ENCODE results near the gene SEPTIN8. TPM values are rescaled to one million over a fixed set of nuclear protein-coding genes. Genes with fewer than 3 reads are reported as not detected.

SEPTIN8 gene
- total RNA-seq, 4 donors from 2014 or later: 5.2 to 7.9 (median 6.8) TPM

DNA sequence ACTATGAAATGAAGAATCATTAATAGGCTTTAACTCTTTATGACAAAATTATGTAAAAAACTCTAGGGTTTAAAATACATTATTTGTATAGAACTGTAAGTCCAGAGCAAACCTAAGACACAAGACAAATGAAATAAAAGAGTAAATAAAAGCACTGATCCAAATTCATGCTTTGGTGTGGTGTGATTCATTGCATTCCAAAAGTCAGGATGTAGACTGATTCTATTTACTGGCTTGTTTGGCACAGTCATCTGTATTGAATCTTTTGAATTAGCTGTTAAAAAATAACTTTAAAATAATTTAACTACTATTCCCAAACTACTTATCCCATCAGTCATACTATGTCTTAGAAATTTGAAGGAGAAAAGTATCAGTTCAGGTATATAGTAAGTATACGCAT lies 72.2 kb downstream of the SEPTIN8 start:
- intact Hi-C loops (cut with DNase I; ENCODE audit: low total_unique reads): no loop called here
- Histone ChIP-seq H3K4me1 (no peaks in the 10 kb centered on the region), H3K27ac (no peak overlapping the region), H3K9me3 (no peaks in the 10 kb centered on the region), H3K36me3 (no peaks in the 10 kb centered on the region), H3K4me3 (no peak overlapping the region), H3K27me3 (no peaks in the 10 kb centered on the region)
- no peak for ATAC-seq
- in situ Hi-C loops (cut with MboI; ENCODE audit: low sequenced_read_pairs in 4 of 4): no loop called here
- TF ChIP-seq POLR2A (IDR thresholded peaks at IDR 0.05): no peak
- TF ChIP-seq, protein P1, sequence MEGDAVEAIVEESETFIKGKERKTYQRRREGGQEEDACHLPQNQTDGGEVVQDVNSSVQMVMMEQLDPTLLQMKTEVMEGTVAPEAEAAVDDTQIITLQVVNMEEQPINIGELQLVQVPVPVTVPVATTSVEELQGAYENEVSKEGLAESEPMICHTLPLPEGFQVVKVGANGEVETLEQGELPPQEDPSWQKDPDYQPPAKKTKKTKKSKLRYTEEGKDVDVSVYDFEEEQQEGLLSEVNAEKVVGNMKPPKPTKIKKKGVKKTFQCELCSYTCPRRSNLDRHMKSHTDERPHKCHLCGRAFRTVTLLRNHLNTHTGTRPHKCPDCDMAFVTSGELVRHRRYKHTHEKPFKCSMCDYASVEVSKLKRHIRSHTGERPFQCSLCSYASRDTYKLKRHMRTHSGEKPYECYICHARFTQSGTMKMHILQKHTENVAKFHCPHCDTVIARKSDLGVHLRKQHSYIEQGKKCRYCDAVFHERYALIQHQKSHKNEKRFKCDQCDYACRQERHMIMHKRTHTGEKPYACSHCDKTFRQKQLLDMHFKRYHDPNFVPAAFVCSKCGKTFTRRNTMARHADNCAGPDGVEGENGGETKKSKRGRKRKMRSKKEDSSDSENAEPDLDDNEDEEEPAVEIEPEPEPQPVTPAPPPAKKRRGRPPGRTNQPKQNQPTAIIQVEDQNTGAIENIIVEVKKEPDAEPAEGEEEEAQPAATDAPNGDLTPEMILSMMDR (IDR thresholded peaks at IDR 0.05 in 4 of 5, conservative IDR thresholded peaks at IDR 0.05 in 1 of 5): no peak
- DNase-seq: no peak

Other genes with a start within 250 kb of the SEPTIN8 start
- gene IL5, start 233.7 kb downstream of the SEPTIN8 start, total RNA-seq: not detected
- gene RAD50, start 220.3 kb downstream of the SEPTIN8 start, total RNA-seq: 10 to 100 TPM; 18.9 to 29.1 (median 22.0) TPM
- not detected for gene IL13, start 119.1 kb downstream of the SEPTIN8 start, total RNA-seq
- gene IL4, start 103.2 kb downstream of the SEPTIN8 start, total RNA-seq: not detected
- 1 to 10 TPM; 2.5 to 4.2 (median 3.4) TPM for gene KIF3A, start 39.7 kb downstream of the SEPTIN8 start, total RNA-seq
- gene CCNI2, start 29.8 kb downstream of the SEPTIN8 start, total RNA-seq: not detected
- under 1 TPM in 1 of 4 donors, not detected in 3; 0.27 TPM for gene SOWAHA, start 36.1 kb upstream of the SEPTIN8 start, total RNA-seq
- 1 to 10 TPM in 3 of 4 donors, under 1 TPM in 1; 0.61 to 6.0 (median 2.0) TPM for gene SHROOM1, start 53.4 kb upstream of the SEPTIN8 start, total RNA-seq
- gene GDF9, start 89.2 kb upstream of the SEPTIN8 start, total RNA-seq: 1 to 10 TPM in 1 of 4 donors, under 1 TPM in 2, not detected in 1; 0.13 to 2.5 (median 0.46) TPM
- 100 to 1,000 TPM; 273 to 566 (median 326) TPM for gene UQCRQ, start 89.4 kb upstream of the SEPTIN8 start, total RNA-seq
- 1 to 10 TPM in 2 of 4 donors, under 1 TPM in 2; 0.52 to 3.3 (median 0.88) TPM for gene LEAP2, start 96.4 kb upstream of the SEPTIN8 start, total RNA-seq
- gene AFF4, start 186.4 kb upstream of the SEPTIN8 start, total RNA-seq: 100 to 1,000 TPM in 1 of 4 donors, 10 to 100 TPM in 3; 36.7 to 153 (median 67.5) TPM
- 10 to 100 TPM in 3 of 4 donors, 1 to 10 TPM in 1; 8.9 to 28.9 (median 18.5) TPM for gene ZCCHC10, start 249.3 kb upstream of the SEPTIN8 start, total RNA-seq